Measurements from ENCODE around the gene CFAP46.

DNA sequence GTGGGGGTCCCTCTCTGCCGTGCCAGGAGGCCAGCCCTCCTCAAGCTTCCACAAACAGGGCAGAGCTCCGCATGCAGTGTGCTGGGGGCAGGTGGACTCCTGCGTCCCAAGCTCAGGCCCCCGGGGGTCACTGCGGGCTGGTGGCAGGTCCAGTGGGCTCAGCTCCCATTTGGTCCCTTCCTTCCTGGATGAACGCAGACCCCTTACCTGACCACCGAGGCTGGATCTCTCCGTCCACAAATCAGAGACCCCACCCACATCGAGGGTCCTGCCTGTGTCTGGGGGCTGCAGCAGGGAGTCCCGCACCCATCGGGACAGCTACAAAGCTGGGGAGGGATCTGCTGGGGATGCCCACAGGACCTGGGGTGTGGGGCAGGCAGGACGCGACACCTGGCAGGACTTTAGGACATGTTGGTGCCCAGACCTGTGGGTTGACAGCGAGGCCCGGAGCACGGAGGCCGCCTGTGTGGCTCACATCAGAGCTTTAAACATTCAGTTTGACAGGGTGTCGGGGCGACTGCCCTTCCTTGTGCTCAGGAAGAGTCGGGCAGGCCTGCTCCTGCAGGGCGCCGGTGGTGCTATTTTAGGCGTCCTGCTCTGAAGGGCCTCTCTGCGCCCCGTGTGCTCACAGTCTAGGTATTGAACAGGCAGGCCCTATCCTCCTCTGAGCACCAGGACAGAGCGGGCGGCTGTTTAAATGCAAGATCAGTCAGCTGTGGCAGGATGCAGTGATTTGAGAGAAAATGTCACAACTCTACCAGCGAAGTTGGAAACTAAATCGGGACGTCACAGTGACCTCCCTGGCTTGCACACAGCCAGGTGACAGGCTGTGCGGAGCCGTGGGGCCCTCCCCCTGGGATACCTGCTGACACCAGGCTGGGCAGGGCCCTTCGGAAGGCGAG, 15.9 kb upstream of the CFAP46 start:
- TF ChIP-seq, protein P1, sequence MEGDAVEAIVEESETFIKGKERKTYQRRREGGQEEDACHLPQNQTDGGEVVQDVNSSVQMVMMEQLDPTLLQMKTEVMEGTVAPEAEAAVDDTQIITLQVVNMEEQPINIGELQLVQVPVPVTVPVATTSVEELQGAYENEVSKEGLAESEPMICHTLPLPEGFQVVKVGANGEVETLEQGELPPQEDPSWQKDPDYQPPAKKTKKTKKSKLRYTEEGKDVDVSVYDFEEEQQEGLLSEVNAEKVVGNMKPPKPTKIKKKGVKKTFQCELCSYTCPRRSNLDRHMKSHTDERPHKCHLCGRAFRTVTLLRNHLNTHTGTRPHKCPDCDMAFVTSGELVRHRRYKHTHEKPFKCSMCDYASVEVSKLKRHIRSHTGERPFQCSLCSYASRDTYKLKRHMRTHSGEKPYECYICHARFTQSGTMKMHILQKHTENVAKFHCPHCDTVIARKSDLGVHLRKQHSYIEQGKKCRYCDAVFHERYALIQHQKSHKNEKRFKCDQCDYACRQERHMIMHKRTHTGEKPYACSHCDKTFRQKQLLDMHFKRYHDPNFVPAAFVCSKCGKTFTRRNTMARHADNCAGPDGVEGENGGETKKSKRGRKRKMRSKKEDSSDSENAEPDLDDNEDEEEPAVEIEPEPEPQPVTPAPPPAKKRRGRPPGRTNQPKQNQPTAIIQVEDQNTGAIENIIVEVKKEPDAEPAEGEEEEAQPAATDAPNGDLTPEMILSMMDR (conservative IDR thresholded peaks at IDR 0.05; ENCODE audit: low read depth in 2 of 2) = no peak
- TF ChIP-seq EZH2 (IDR thresholded peaks at IDR 0.05; ENCODE audit: low read depth, unreplicated experiment) = no peak
- no peak for TF ChIP-seq CREB1 (CRISPR knock-in tag; IDR thresholded peaks at IDR 0.05; ENCODE audit: low read depth)
